ENCODE data around the gene PCARE. TPM values are rescaled to one million over a fixed set of nuclear protein-coding genes. Genes with fewer than 3 reads are reported as not detected.

The PCARE gene
- total and polyA plus RNA-seq, 2 donors (not counting 1 experiment from before 2014, with no cell fraction given): not detected

- H3K4me2 ChIP-seq (replicated peaks; ENCODE audit: low read depth, low read length, poor library complexity, severe bottlenecking): no peak overlapping the region
- DNase-seq: no peak
- no peak overlapping the region for H3K27ac ChIP-seq (ENCODE audit: low read length in 2 of 2)
- no peaks in the 10 kb centered on the region for H3K9me3 ChIP-seq (ENCODE audit: control extremely low read depth in 1 of 3, control insufficient read depth in 2 of 3, insufficient read depth in 1 of 3, low read length in 2 of 3)
- no peaks in the 10 kb centered on the region for H3K27me3 ChIP-seq (replicated peaks in 1 of 4; ENCODE audit: control extremely low read depth in 1 of 4, control insufficient read depth in 3 of 4, insufficient read depth in 4 of 4, low read length in 3 of 4)
- Mint-ChIP-seq H3K4me3 (no peak overlapping the region), H3K27ac (no peak overlapping the region), H3K4me1 (no peaks in the 10 kb centered on the region), H3K9me3 (ENCODE audit: insufficient read depth) (no peaks in the 10 kb centered on the region), H3K27me3 (peaks cover 3% of the 10 kb centered on the region)
- no peaks in the 10 kb centered on the region for H3K79me2 ChIP-seq (ENCODE audit: control insufficient read depth, insufficient read depth, low read length)
- no peak overlapping the region for H3K9ac ChIP-seq (ENCODE audit: low read length)
- no peaks in the 10 kb centered on the region for H3K4me1 ChIP-seq (ENCODE audit: control insufficient read depth in 2 of 2, insufficient read depth in 2 of 2, low read length in 2 of 2)
- no peak for TF ChIP-seq EZH2 (IDR thresholded peaks at IDR 0.05; ENCODE audit: borderline replicate concordance, insufficient read depth, low read depth, low read length, poor library complexity, severe bottlenecking)
- no peak for TF ChIP-seq CTCF (IDR thresholded peaks at IDR 0.05)
- ChIA-PET POLR2A (no interaction called here), CTCF (no interaction called here)
- no peaks in the 10 kb centered on the region for H4K20me1 ChIP-seq (ENCODE audit: control insufficient read depth, insufficient read depth, low read length, poor library complexity, severe bottlenecking)
- no peak overlapping the region for H3K4me3 ChIP-seq (ENCODE audit: control extremely low read depth in 1 of 5, extremely low read depth in 1 of 5, insufficient read depth in 1 of 5, low read depth in 2 of 5, low read length in 4 of 5)
- no peak for ATAC-seq (ENCODE audit: low read depth)
- intact Hi-C loops (cut with micrococcal nuclease): no loop called here
- H3K36me3 ChIP-seq (replicated peaks in 1 of 2; ENCODE audit: control extremely low read depth in 1 of 2, control insufficient read depth in 1 of 2, extremely low read depth in 1 of 2, insufficient read depth in 2 of 2, low read length in 1 of 2): no peaks in the 10 kb centered on the region
- no peak overlapping the region for H2AFZ ChIP-seq (ENCODE audit: insufficient read depth, low read depth, low read length, poor library complexity, severe bottlenecking)
- 98% methylated on average over 6 of the region's 8 CpGs for WGBS (ENCODE audit: insufficient coverage)
Measured at GRCh38 chr2:29066271-29066860, 8.0 kb downstream of the PCARE start.

DNA sequence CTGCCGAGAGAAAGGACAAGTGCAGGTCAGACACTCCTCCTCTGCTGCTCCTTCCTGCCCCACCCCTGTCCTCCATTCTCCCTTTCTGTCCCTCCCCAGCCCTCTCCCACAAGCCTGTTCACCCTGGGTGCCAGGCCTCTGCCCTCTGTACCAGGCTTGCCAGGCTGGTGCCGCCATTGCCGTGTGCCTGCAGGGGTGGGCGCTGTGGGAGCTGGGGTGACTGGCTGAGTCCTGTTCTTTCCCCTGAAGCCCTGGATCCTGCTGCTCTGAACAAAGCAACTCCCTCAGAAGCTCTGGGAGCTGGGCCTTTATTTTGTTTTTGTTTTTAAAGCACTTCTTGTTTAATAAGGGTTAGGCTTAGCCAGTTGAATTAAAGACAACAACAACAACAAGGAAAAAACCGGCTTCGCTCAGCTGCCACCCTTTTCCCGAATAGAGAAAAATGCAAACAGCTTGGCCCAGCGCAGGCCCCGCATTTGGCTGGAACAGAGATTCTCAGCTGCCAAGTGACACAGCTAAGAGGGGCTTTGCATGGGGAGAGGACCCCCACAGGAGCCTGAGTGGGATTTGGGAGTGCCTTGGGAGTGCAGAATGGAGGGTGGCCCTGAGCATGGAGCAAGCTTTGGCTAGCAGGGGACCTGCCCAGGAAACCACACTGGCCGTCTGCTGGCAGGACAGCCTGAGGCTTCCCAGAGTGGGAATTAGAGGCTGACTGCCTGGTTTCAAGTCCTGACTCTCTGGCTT lies 9.1 kb downstream of the PCARE start:
- Histone ChIP-seq H3K36me3 (replicated peaks in 1 of 2; ENCODE audit: control extremely low read depth in 1 of 2, control insufficient read depth in 1 of 2, extremely low read depth in 1 of 2, insufficient read depth in 2 of 2, low read length in 1 of 2) (no peaks in the 10 kb centered on the region), H4K20me1 (ENCODE audit: control insufficient read depth, insufficient read depth, low read length, poor library complexity, severe bottlenecking) (no peaks in the 10 kb centered on the region), H3K4me2 (replicated peaks; ENCODE audit: low read depth, low read length, poor library complexity, severe bottlenecking) (no peak overlapping the region), H3K9ac (ENCODE audit: low read length) (no peak overlapping the region), H3K4me3 (ENCODE audit: control extremely low read depth in 1 of 5, extremely low read depth in 1 of 5, insufficient read depth in 1 of 5, low read depth in 2 of 5, low read length in 4 of 5) (no peak overlapping the region), H3K4me1 (ENCODE audit: control insufficient read depth in 2 of 2, insufficient read depth in 2 of 2, low read length in 2 of 2) (no peaks in the 10 kb centered on the region), H3K79me2 (ENCODE audit: control insufficient read depth, insufficient read depth, low read length) (no peaks in the 10 kb centered on the region), H2AFZ (ENCODE audit: insufficient read depth, low read depth, low read length, poor library complexity, severe bottlenecking) (no peak overlapping the region), H3K27ac (ENCODE audit: low read length in 2 of 2) (no peak overlapping the region), H3K9me3 (ENCODE audit: control extremely low read depth in 1 of 3, control insufficient read depth in 2 of 3, insufficient read depth in 1 of 3, low read length in 2 of 3) (no peaks in the 10 kb centered on the region), H3K27me3 (replicated peaks in 1 of 4; ENCODE audit: control extremely low read depth in 1 of 4, control insufficient read depth in 3 of 4, insufficient read depth in 4 of 4, low read length in 3 of 4) (no peaks in the 10 kb centered on the region)
- ATAC-seq (ENCODE audit: low read depth) (no peak), DNase-seq (no peak)
- Mint-ChIP-seq H3K4me1 (no peaks in the 10 kb centered on the region), H3K27ac (no peak overlapping the region), H3K9me3 (ENCODE audit: insufficient read depth) (no peaks in the 10 kb centered on the region), H3K27me3 (peaks cover 3% of the 10 kb centered on the region), H3K4me3 (no peak overlapping the region)
- ChIA-PET CTCF (no interaction called here), POLR2A (no interaction called here)
- intact Hi-C loops (cut with micrococcal nuclease): no loop called here
- TF ChIP-seq EZH2 (IDR thresholded peaks at IDR 0.05; ENCODE audit: borderline replicate concordance, insufficient read depth, low read depth, low read length, poor library complexity, severe bottlenecking) (no peak), CTCF (IDR thresholded peaks at IDR 0.05) (no peak)
- over 99% methylated on average over 9 of the region's 10 CpGs for WGBS (ENCODE audit: insufficient coverage)

Measured in B cell (primary cell).